Omental fat pad (tissue), 4 donors: Measurements from ENCODE around the gene MRPL28. TPM values are rescaled to one million over a fixed set of nuclear protein-coding genes. Genes with fewer than 3 reads are reported as not detected.
A peak's percentile ranks its signal among the peaks of the same experiment; 100 is the strongest.
"Not testable (repeated sequence)": the region's sequence is repeated elsewhere in the genome, so short reads cannot be mapped to it uniquely, and the experiment has no call there.

Experiments used
- ATAC-seq: fragments of 150-250 bp; one replicate; pipeline ENCODE4 v1.9.1; 2016; ENCODE audit warnings: mild to moderate bottlenecking, moderate library complexity; ENCODE audit not compliant: low FRiP score
- DNase-seq: peaks from one replicate; pipeline ENCODE4 v3.0.0-alpha.2; 2019; ENCODE audit warnings: low spot score
- total RNA-seq, 4 donors: library from RNA; depleted of rRNA; stranded (reverse); fragments of >200 nt; gene quantifications; one replicate each; pipeline ENCODE4 v1.1.0, GENCODE V29; 2016
- TF ChIP-seq, protein P1 (sequence below), 3 donors: fragments of 450-650 bp; IDR thresholded peaks; one replicate each; pipeline ENCODE4 v1.5.1; 2016 to 2017; ENCODE audit warnings: antibody characterized with exemption in 3 of 3, mild to moderate bottlenecking in 3 of 3, moderate library complexity in 2 of 3

The MRPL28 gene
- total RNA-seq, 4 donors from 2014 or later = 53.3 to 58.2 (median 53.9) TPM

DNA sequence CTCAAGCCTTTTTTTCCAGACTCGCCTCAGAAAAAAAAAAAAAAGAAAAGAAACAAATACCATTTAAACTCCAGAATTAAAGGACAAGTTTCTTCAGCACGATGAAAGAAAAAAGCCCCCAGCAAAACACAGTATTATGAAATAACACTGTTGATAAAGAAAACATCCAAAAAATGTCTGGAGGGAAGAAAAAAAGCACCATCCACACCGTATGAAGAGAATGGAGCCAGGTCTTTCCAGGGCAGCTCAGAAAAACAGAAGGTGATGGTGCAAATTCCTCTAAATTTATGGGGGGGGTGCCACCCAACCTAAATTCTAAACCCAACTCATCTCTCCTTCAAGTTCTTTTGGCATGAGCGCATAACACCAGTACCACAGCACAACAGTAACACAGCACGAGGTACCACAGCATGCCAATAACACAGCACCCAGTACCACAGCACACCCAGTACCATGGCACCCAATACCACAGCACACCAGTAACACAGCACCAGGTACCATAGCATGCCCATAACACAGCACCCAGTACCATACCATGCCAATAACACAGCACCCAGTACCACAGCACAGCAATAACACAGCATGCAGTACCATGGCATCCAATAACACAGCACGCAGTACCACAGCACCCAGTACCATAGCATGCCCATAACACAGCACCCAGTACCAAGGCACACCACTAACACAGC is 36.8 kb downstream of the MRPL28 start:
- TF ChIP-seq, protein P1, sequence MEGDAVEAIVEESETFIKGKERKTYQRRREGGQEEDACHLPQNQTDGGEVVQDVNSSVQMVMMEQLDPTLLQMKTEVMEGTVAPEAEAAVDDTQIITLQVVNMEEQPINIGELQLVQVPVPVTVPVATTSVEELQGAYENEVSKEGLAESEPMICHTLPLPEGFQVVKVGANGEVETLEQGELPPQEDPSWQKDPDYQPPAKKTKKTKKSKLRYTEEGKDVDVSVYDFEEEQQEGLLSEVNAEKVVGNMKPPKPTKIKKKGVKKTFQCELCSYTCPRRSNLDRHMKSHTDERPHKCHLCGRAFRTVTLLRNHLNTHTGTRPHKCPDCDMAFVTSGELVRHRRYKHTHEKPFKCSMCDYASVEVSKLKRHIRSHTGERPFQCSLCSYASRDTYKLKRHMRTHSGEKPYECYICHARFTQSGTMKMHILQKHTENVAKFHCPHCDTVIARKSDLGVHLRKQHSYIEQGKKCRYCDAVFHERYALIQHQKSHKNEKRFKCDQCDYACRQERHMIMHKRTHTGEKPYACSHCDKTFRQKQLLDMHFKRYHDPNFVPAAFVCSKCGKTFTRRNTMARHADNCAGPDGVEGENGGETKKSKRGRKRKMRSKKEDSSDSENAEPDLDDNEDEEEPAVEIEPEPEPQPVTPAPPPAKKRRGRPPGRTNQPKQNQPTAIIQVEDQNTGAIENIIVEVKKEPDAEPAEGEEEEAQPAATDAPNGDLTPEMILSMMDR (IDR thresholded peaks at IDR 0.05) = no peak
- DNase-seq = no peak
- ATAC-seq = peak; percentile 48

DNA sequence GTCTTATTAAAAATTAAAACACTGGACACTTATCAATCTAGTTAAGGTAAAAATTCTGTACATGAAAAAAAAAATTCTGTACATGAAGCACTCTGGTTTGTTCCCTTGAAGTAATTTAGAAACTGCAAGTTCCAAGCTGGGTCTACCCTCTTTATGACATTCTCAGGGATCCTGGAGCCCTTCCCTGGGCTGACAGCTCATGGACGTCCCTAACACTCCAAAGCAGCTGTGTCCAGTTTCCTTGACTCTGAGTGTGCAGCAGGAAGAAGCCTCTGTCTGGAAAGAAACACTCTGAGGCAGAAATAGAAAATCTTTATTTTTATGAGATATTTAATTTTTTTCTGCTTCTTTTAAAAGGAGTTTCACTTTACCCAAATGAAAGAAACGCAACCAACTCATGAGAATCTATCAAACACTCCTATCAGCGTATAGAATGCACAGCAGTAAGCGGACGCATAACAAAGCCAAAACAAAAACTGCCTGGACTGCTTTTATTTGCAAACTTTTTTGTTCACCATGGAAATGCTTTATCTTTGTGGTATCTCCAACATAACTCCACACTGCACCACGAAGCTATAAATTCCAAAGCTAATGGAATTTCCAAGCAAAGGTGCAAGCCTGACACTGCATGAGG is 39.0 kb downstream of the MRPL28 start:
- not testable (repeated sequence) for ATAC-seq, DNase-seq

DNA sequence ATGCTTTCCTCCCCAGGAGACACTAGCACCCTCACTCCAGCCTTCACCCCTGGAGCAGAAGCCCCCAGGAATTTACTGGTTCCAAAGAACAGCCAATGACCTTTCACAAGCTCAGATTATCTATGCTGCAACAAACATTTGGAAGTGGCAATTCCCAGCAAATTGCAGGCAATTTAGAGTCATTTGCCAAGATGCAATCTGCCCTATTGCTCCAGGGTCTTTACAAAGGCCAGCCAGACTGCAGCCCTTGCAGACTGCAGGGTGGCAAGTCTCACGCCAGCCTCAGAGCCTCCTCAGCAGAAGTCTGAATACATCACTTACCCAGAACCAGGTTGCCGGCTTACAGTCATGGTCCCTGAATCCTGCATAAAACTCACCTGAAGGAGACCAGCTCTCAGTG is 39.6 kb downstream of the MRPL28 start:
- TF ChIP-seq, protein P1 (IDR thresholded peaks at IDR 0.05) = no peak
- DNase-seq (no peak), ATAC-seq (no peak)

DNA sequence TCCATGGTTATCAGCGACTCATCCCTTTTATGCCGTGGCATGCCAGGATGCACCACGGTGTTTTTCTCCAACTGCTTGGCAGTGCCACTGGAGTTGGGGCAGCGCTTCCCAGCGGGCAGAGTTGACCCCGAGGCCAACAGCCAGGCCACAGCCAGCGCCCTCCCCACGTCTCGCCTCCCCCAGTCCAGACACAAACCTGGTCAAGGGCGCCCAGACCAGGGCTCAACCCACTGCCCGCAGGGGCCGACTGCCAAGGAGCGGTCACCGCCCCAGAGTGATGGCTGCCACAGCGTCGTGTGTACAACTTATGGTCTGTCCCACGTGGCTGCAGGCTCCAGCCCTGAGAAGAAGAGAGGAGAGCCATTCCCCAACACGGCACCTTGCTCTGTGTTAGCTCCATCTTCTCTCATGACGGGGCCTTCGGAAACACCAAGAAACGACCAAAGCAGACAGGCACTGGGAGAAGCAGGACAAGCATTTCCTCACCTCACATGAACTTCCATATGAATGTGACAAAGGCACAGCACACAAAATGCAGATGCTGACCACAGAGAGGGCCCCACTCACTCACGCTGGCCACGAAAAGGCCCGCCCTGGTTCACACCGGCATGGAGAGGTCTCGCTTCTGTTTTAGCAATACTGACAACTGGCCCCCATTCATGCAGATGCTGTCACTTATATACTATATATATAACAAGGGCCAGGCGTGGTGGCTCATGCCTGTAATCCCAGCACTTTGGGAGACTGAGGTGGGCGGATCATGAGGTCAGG is 44.8 kb downstream of the MRPL28 start:
- TF ChIP-seq, protein P1 (IDR thresholded peaks at IDR 0.05) = no peak
- ATAC-seq (no peak), DNase-seq (no peak)

DNA sequence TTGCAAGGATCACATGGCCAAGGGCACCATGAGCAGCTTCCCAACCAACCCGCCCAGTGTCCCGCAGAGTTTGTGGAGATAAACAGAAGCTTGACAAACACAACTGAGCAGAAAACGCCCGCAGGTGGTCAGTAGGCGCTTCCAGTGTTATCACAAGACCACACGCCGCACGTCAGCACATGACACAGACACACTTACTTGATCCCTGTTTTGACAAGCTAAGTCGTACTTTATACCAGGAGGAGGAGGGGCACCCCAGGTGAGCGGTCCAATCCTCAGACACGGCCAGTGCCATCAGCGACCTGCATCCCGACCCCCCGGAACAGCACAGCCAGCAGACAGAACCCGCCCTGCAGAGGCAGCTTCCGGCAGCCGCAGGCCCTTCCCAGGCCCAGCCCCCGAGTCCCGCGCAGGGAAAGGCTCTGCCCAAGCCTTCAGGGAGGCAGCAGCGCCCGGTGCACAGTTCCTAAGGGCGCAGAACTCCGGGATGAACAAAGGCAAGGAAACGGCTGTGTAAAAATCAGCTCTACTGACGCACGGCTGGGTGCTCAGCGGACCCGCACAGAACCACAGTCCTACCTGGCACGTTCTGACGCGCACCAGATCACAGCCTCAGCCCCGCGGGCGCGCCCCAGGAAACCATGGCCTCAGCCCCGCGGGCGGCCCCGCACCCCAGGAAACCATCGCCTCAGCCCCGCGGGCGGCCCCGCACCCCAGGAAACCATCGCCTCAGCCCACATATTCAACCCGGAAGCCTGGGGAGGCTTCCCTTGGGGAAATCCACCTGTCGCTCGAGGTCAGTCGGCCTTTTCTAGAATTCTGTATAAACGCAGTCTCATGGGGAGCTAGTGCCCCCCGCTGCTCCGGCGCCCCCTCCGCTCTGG is 45.6 kb downstream of the MRPL28 start:
- TF ChIP-seq, protein P1 (IDR thresholded peaks at IDR 0.05) = no peak
- DNase-seq (no peak), ATAC-seq (no peak)

DNA sequence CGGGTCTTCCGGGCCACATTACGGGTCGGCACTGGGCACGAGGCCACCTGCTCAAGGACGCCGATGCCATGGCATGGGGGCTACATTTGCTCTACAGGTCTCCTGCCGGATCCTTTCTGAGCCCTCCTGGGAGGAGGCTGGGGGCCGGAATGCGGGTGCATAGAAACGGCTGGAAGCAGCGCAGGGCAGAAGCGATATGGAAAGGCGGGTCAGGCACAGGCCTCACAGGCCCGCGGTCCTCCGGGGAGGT is 46.2 kb downstream of the MRPL28 start:
- ATAC-seq = no peak
- TF ChIP-seq, protein P1 (IDR thresholded peaks at IDR 0.05) = no peak
- no peak for DNase-seq
